ENCODE results near the gene SUPT20H.

SUPT20H gene

GRCh38 chr13:37102896-37103295, 43.4 kb upstream of the SUPT20H start:
- DNase-seq (ENCODE audit: low read depth): no peak
- no peak overlapping the region for H3K4me3 ChIP-seq (ENCODE audit: control insufficient read depth, low read depth, low read length)
- TF ChIP-seq, protein P1, sequence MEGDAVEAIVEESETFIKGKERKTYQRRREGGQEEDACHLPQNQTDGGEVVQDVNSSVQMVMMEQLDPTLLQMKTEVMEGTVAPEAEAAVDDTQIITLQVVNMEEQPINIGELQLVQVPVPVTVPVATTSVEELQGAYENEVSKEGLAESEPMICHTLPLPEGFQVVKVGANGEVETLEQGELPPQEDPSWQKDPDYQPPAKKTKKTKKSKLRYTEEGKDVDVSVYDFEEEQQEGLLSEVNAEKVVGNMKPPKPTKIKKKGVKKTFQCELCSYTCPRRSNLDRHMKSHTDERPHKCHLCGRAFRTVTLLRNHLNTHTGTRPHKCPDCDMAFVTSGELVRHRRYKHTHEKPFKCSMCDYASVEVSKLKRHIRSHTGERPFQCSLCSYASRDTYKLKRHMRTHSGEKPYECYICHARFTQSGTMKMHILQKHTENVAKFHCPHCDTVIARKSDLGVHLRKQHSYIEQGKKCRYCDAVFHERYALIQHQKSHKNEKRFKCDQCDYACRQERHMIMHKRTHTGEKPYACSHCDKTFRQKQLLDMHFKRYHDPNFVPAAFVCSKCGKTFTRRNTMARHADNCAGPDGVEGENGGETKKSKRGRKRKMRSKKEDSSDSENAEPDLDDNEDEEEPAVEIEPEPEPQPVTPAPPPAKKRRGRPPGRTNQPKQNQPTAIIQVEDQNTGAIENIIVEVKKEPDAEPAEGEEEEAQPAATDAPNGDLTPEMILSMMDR (conservative IDR thresholded peaks at IDR 0.05; ENCODE audit: control insufficient read depth, insufficient read depth, low read depth, low read length): no peak

GRCh38 chr13:37101201-37101600, 41.7 kb upstream of the SUPT20H start:
- DNase-seq (ENCODE audit: low read depth): no peak
- TF ChIP-seq, protein P1 (conservative IDR thresholded peaks at IDR 0.05; ENCODE audit: control insufficient read depth, insufficient read depth, low read depth, low read length): no peak
- H3K4me3 ChIP-seq (ENCODE audit: control insufficient read depth, low read depth, low read length): no peak overlapping the region

DNA sequence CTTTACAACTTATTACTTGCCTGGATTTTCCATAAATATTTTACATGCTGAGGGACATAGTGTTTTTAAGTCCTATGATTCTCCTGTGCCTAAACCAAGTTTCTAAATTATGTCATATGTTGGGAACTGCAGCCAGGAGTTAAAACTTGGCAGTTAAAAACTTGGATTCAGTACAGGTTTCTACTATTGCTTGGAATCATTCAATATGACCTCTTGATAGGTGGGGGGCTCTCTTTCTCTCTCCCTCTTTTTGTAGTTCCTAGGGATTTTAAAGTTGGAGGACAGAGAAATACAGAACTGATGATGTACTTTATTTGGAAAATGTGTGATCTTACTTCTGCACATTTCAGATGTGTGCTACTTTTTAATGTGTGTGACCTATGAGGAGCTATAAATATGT, 41.2 kb upstream of the SUPT20H start:
- TF ChIP-seq, protein P1 (conservative IDR thresholded peaks at IDR 0.05; ENCODE audit: control insufficient read depth, insufficient read depth, low read depth, low read length): no peak
- no peak for DNase-seq (ENCODE audit: low read depth)

DNA sequence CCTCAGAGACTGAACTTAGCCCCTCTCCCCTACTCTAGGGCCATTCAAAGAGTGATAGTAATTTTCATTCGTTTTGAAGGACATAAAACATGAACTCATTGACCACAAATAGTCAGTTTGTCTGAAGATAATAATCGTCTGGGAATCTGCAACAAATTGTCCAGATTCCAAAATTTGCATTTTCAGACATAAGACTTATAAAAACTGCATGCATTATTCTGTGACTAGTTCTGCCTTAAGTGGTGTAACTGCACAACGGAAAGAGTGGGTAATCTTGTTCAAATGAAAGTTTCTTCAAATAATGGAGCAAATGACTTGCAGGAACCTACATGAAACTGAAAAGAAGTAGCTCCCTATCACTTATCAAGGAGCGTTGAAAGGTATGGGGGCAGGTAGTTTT, 37.6 kb upstream of the SUPT20H start:
- TF ChIP-seq, protein P1 (conservative IDR thresholded peaks at IDR 0.05; ENCODE audit: control insufficient read depth, insufficient read depth, low read depth, low read length): no peak
- peak; percentile 8 for DNase-seq (ENCODE audit: low read depth)
- no peak overlapping the region for H3K4me3 ChIP-seq (ENCODE audit: control insufficient read depth, low read depth, low read length)

More for the DNA sequence above, 41.2 kb upstream of the SUPT20H start:
- H3K4me3 ChIP-seq (ENCODE audit: control insufficient read depth, low read depth, low read length): no peak overlapping the region

- no peak for DNase-seq (ENCODE audit: low read depth)
- no peak overlapping the region for H3K4me3 ChIP-seq (ENCODE audit: control insufficient read depth, low read depth, low read length)
Measured at GRCh38 chr13:37094840-37095239, 35.4 kb upstream of the SUPT20H start.

GRCh38 chr13:37094099-37094498, 34.6 kb upstream of the SUPT20H start:
- TF ChIP-seq, protein P1 (conservative IDR thresholded peaks at IDR 0.05; ENCODE audit: control insufficient read depth, insufficient read depth, low read depth, low read length): no peak
- DNase-seq (ENCODE audit: low read depth): no peak
- H3K4me3 ChIP-seq (ENCODE audit: control insufficient read depth, low read depth, low read length): no peak overlapping the region

More at GRCh38 chr13:37094840-37095239, 35.4 kb upstream of the SUPT20H start:
- TF ChIP-seq, protein P1 (conservative IDR thresholded peaks at IDR 0.05; ENCODE audit: control insufficient read depth, insufficient read depth, low read depth, low read length): no peak

- TF ChIP-seq, protein P1 (conservative IDR thresholded peaks at IDR 0.05; ENCODE audit: control insufficient read depth, insufficient read depth, low read depth, low read length): no peak
- no peak for DNase-seq (ENCODE audit: low read depth)
- no peak overlapping the region for H3K4me3 ChIP-seq (ENCODE audit: control insufficient read depth, low read depth, low read length)
Measured at GRCh38 chr13:37091835-37092234, 32.3 kb upstream of the SUPT20H start.
